Measurements from ENCODE around the gene MXRA7. TPM values are rescaled to one million over a fixed set of nuclear protein-coding genes. Genes with fewer than 3 reads are reported as not detected.

MXRA7 gene
- total and polyA plus RNA-seq, 4 donors, result 60.9 to 127 (median 83.2) TPM

- H3K27me3 ChIP-seq (ENCODE audit: control insufficient read depth in 3 of 3, insufficient read depth in 3 of 3, low read length in 2 of 3), result no peaks in the 10 kb centered on the region
- H3K36me3 ChIP-seq (ENCODE audit: control insufficient read depth in 4 of 4, insufficient read depth in 4 of 4, low read length in 4 of 4), result peaks cover 7 to 35% (median 22%) of the 10 kb centered on the region in 4 donors
- 0 to 2% methylated on average over 7 of the region's 7 CpGs for WGBS, 2 donors
- H3K9ac ChIP-seq (ENCODE audit: insufficient read depth in 1 of 2, low read length in 2 of 2), result peak overlapping the region; percentile 77 to 94
- peaks cover 0 to 42% (median 12%) of the 10 kb centered on the region in 5 donors for H3K4me1 ChIP-seq (ENCODE audit: control insufficient read depth in 5 of 5, insufficient read depth in 5 of 5, low read length in 5 of 5)
- peak overlapping the region; percentile 59 for H3K4me3 ChIP-seq
- H3K9me3 ChIP-seq (ENCODE audit: control insufficient read depth in 4 of 4, insufficient read depth in 3 of 4, low read length in 3 of 4), result no peaks in the 10 kb centered on the region
- ATAC-seq (ENCODE audit: insufficient read depth, low FRiP score), result no peak
- H3K27ac ChIP-seq (ENCODE audit: low read depth in 1 of 2, low read length in 1 of 2), result peak overlapping the region; percentile 99 to 100
- TF ChIP-seq, protein P1, sequence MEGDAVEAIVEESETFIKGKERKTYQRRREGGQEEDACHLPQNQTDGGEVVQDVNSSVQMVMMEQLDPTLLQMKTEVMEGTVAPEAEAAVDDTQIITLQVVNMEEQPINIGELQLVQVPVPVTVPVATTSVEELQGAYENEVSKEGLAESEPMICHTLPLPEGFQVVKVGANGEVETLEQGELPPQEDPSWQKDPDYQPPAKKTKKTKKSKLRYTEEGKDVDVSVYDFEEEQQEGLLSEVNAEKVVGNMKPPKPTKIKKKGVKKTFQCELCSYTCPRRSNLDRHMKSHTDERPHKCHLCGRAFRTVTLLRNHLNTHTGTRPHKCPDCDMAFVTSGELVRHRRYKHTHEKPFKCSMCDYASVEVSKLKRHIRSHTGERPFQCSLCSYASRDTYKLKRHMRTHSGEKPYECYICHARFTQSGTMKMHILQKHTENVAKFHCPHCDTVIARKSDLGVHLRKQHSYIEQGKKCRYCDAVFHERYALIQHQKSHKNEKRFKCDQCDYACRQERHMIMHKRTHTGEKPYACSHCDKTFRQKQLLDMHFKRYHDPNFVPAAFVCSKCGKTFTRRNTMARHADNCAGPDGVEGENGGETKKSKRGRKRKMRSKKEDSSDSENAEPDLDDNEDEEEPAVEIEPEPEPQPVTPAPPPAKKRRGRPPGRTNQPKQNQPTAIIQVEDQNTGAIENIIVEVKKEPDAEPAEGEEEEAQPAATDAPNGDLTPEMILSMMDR (IDR thresholded peaks at IDR 0.05; ENCODE audit: control extremely low read depth, extremely low read depth), result no peak
- DNase-seq, result peak in 2 of 3 donors; percentile 50 to 58
These were observed 27.7 kb upstream of the MXRA7 start for GRCh38 chr17:76738468-76738850.

DNA sequence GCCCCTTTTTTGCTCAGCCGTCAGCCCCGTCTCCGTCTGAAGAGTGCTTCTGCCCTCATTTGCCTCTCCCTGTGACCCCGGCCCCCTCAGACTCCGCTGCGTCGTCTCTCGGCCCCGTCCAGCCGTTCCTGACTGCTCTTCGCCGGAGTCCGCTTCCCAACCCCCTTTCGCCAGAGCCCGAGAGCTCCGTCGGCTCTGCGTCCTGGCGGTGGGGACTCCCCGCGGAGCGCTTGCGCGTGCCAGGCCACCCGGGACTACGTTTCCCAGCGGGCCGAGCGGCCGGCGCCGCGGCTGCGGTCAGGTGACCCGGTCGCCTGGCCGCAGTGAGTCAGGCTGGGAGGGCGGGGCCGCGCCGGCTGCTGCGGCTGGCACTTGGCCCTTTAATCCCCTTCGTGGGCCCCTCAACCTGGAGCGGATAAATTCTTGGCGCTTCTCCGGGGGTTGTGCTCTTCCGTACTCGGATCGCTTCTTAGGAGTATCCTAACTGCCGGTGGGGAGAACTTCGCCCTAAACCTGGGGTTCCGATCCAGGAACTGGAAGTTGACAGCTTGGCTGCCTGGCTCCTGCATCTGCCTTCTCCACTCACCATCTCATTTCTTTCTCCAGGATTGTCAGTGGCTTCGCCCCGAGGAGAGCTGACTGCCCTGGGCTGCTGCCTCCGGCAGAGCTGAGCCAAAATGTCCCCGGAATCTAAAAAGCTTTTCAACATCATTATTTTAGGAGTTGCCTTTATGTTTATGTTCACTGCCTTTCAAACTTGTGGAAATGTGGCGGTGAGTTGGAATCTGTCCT, 27.1 kb upstream of the MXRA7 start, which contains the start of gene MFSD11:
Gene MFSD11, plus strand, starts transcription at position 444 of the 792 bp plus-strand sequence. Its CDS starts 234 bp downstream, at position 678.
- peak within 1 kb of the TSS; percentile 100 for H3K4me3 ChIP-seq
- 0% methylated on average over 54 to 57 of the region's 57 CpGs for WGBS, 2 donors
- peaks cover 7 to 41% (median 23%) of the 10 kb centered on the region in 4 donors for H3K36me3 ChIP-seq (ENCODE audit: control insufficient read depth in 4 of 4, insufficient read depth in 4 of 4, low read length in 4 of 4)
- H3K9ac ChIP-seq (ENCODE audit: insufficient read depth in 1 of 2, low read length in 2 of 2), result peak within 1 kb of the TSS; percentile 91 to 97
- peaks cover 0 to 48% (median 13%) of the 10 kb centered on the region in 5 donors for H3K4me1 ChIP-seq (ENCODE audit: control insufficient read depth in 5 of 5, insufficient read depth in 5 of 5, low read length in 5 of 5)
- ATAC-seq (ENCODE audit: insufficient read depth, low FRiP score) (peak; percentile 74), DNase-seq (peak; percentile 97 to 99 (median 97))
- peak within 1 kb of the TSS; percentile 100 for H3K27ac ChIP-seq (ENCODE audit: low read depth in 1 of 2, low read length in 1 of 2)
- no peaks in the 10 kb centered on the region for H3K27me3 ChIP-seq (ENCODE audit: control insufficient read depth in 3 of 3, insufficient read depth in 3 of 3, low read length in 2 of 3)
- TF ChIP-seq, protein P1 (IDR thresholded peaks at IDR 0.05; ENCODE audit: control extremely low read depth, extremely low read depth), result no peak
- H3K9me3 ChIP-seq (ENCODE audit: control insufficient read depth in 4 of 4, insufficient read depth in 3 of 4, low read length in 3 of 4), result no peaks in the 10 kb centered on the region

GRCh38 chr17:76737082-76737675, 26.4 kb upstream of the MXRA7 start, which contains the start of gene SRSF2:
TSS of gene SRSF2 (minus strand) at chr17:76737331. CDS start at chr17:76737160, 171 bp downstream.
- WGBS, 2 donors, result 0% methylated on average over 54 to 60 of the region's 60 CpGs
- TF ChIP-seq, protein P1 (IDR thresholded peaks at IDR 0.05; ENCODE audit: control extremely low read depth, extremely low read depth), result no peak
- Histone ChIP-seq H3K27ac (ENCODE audit: low read depth in 1 of 2, low read length in 1 of 2) (peak within 1 kb of the TSS; percentile 100), H3K4me1 (ENCODE audit: control insufficient read depth in 5 of 5, insufficient read depth in 5 of 5, low read length in 5 of 5) (peaks cover 0 to 52% (median 13%) of the 10 kb centered on the region in 5 donors), H3K9me3 (ENCODE audit: control insufficient read depth in 4 of 4, insufficient read depth in 3 of 4, low read length in 3 of 4) (no peaks in the 10 kb centered on the region), H3K27me3 (ENCODE audit: control insufficient read depth in 3 of 3, insufficient read depth in 3 of 3, low read length in 2 of 3) (no peaks in the 10 kb centered on the region), H3K9ac (ENCODE audit: insufficient read depth in 1 of 2, low read length in 2 of 2) (peak within 1 kb of the TSS; percentile 91 to 97), H3K36me3 (ENCODE audit: control insufficient read depth in 4 of 4, insufficient read depth in 4 of 4, low read length in 4 of 4) (peaks cover 7 to 43% (median 25%) of the 10 kb centered on the region in 4 donors), H3K4me3 (peak within 1 kb of the TSS; percentile 100)
- DNase-seq, result peak; percentile 100
- ATAC-seq (ENCODE audit: insufficient read depth, low FRiP score), result peak; percentile 87
